NCI-H1092 treated with DMSO at 0.1 percent for 48 hours (cell line): ENCODE data around the gene MAPK12.

Experiments
- DNase-seq: peaks from one replicate; lab custom pipeline; 2025; lab: John Stamatoyannopoulos, UW

The MAPK12 gene

DNA sequence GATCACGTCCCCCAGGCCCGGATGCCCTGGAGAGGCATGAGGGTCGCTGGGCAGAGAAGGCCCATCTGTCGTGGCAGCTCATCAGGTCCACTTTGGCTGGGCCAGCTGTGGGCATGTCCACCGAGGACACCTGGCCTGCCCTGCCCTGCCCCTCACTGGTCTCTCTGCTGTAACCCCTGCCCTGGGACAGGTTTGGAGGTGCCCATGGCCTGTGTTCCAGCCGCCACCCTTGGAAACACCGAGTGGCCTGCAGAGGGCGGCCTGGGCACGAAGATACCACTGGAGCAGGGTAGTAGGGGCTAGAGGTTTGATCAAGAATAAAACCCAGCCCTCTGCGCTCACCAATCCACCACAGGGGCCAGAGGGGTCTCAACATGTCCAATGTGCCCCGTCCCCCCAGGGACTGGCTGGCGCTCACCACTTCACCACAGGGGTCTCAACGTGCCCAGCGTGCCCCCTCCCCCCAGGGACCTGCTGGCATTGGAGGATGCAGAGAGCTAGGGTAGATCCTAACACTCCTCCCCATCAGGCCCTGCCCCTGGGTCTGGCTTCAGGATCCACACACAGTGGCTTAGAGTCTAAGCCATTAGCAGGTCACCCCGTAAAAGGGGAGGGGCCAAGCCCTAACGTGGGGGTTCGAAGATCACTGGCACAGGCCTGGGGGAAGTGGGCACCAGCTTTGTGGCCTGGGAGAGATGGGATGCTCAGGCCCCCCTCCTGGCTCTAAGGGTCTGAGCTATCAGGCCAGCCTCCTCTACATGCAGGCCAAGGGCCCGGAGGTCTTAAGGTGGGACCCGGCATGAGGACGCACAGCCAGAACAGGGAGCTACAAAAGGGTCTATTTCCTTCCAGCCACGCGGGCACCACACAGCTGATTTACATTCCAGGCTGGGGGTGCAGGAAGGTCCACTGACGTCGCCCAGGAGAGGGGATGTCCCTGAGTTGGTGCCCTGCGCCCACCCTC, 9.1 kb downstream of the MAPK12 start:
- DNase-seq, result no peak

DNA sequence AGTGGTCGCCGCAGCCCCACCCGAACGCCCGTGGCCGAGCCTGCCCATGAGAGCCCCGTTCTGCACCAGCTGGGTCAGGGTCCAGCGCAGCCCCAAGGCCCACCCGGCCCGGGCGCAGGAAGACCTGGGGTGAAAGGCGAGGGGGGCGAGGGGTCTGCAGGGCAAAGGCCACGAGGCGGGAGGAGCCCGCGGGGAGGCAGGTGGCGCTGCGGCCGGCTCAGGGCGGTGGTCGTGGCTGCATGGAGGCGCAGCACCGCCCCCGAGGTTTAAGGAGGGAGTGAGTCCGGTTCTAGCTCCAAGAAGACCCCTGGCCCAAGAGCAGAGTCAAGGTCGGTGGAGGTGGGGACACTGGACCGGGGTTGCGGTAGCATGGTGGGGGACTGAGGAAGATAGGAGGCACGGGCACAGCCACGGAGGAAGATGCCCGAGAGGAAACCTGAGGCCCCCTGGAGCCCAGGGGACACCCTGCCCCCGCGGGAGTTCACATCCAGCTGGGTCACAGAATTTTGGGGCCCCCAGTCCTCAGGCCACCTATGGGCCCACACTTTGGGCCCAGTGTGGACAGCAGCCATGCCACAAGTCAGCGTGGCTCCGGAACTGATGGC, 9.9 kb downstream of the MAPK12 start:
- DNase-seq, result no peak

DNA sequence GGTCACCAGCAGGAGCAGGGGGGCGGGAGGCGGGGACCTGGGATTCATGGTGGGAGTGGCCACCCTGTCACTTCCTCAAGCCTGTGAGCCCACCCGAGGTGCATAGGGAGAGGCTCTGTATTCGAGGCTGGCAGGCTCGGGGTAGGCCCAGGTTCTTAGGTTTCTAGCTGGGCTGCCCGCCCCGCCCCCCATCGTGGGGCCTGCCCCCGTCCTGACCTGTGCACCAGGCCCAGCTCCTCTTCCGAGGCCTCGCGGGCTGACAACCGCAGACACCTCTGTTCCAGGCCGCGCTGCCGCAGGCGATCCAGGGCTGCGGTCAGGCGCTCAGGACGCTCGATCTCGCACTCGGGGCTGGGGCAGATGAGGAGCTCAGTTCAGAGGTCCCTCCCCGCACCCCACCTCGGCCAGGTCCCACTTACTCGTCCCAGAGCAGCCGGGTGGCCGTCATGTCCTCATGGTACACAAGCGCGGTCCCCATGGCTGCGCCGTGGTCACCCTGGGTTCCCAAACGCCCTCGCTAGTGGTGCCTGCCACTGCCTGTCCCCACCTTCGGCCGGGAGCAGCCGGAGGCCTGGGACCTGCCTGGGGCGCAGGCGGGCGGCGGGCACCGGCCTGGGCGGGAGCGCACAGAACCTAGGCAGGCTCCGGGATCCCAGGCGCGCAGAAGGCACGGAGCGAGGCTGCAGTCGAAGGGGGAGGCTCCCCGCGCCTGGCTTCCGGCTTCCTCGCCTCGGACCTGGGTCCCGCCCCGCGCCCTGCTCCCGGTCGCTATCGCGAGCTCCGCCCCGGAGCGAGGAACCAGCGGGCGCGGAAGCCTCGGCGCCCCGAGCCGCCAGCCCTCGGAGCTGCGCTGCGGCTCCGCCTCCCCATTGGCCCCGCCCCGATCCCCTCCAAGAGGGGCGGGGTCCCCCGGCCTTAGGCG, 10.7 kb downstream of the MAPK12 start, which contains the start of gene HDAC10:
Gene HDAC10 (minus strand): TSS at position 711 of the 922 bp plus-strand sequence. CDS start 233 bp downstream, at position 478.
- DNase-seq, result peak; percentile 11

DNA sequence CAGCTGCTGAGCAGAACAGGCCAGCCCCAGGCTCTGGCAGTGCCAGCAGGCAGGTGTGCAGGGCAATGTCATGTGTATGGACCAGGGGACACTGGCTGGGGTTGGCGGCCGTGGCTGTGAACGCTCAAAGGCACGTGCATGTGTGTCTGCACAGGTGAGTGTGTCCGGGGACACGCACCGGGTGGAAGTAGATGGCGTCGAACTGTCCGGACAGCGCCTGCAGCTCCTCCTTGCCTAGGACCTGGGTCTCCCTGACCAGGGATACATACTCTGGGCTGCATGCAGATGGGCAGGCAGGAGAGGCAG, 11.3 kb downstream of the MAPK12 start:
- DNase-seq, result no peak

DNA sequence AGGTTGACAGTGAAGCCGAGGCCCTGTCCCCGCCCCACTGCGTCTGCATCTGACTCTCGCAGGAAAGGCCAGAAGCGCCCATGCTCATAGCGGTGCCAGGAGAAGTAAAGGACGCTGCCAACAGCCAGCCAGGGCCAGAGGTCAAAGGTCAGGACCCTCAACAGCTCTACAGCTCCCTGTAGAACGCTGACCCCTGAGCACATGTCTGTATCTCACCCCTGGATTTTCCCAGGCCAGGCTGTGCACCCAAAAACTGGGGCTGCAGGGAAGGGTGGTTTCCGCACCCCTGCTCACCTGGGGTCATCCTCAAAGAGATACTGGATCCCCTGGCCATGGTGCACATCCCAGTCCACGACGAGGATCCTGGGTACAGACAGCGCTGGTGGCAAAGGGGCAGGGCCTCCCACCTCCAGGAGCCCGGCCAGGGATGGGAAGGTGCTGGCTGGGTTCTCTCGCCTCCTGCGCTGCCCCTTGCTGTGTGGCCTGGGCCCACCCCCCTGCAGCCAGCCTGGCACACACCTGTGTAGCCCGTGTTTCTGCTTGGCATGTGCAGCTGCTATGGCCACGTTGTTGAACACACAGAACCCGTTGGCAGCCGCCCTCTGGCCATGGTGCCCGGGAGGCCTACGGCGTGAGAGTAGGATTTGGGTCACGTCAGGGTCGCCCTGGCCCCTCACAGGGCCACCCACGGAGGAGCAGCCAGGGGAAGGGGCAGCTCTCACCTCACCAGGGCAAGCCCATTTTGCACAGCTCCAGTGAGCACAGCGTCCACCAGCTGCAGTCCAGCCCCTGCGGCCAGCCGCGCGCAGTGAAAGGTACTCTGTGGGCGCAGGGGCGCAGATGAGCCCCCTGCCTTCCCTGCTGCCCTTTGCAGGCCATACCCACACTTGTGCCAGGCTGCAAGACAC, 11.9 kb downstream of the MAPK12 start:
- DNase-seq, result no peak

DNA sequence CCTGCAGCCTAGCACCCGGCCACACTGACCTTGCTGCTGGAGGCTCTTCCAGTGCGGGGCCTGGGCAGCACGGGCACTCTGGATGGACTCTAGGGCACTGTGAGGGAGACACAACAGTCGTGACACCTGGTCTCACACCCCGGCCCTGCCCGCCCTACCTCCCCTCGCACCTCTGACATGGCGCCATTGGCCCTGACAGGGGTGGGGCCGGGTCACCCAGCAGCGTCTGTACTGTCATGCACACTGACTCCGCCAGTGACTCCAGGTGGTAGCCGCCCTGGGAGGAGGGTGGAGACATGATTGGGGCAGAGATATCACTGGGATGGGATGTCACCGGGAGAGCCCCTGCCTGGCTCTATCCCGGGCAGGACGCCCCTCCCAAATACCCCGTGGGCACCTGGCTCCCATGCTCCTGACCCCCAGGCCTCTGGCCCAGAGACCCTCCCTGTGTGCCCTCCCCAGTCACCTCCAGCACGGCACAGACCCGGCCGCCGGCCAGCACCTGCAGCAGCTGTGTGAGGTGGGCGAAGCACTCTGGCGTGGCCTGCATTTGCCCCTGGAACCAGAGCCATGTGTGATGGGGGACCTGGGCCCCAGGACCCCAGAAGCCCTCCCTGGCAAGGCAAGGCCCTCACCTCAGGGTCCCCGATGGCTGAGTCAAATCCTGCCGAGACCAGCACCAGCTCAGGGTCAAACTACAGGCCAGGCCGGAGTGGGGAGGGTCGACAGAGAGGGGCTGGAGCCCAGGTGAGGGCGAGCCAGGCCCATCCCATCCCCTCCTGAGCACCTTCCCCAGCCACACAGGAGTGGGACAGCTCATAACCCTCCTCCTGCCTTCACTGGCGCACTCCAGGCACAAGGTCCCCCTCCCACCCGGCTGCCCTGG, 13.0 kb downstream of the MAPK12 start:
- DNase-seq, result no peak

DNA sequence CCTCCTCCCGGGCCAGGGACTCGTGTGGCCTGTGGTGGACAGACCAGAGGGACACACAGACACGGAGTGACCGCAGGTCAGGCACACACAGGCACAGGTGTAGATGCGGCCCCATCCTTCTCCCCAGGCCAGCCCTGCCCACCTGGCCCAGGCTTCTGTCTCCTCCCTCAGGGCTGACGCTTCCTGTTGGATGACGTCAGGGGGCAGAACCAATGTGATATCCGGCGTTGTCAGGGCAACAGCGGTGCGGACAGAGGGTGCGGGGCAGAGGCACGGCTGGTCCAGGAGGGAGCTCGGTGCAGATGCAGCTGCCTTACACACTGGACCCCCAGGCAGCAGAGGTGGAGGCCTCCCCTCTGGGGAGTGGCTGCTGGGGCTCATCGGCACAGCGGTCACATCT, 13.7 kb downstream of the MAPK12 start:
- no peak for DNase-seq

DNA sequence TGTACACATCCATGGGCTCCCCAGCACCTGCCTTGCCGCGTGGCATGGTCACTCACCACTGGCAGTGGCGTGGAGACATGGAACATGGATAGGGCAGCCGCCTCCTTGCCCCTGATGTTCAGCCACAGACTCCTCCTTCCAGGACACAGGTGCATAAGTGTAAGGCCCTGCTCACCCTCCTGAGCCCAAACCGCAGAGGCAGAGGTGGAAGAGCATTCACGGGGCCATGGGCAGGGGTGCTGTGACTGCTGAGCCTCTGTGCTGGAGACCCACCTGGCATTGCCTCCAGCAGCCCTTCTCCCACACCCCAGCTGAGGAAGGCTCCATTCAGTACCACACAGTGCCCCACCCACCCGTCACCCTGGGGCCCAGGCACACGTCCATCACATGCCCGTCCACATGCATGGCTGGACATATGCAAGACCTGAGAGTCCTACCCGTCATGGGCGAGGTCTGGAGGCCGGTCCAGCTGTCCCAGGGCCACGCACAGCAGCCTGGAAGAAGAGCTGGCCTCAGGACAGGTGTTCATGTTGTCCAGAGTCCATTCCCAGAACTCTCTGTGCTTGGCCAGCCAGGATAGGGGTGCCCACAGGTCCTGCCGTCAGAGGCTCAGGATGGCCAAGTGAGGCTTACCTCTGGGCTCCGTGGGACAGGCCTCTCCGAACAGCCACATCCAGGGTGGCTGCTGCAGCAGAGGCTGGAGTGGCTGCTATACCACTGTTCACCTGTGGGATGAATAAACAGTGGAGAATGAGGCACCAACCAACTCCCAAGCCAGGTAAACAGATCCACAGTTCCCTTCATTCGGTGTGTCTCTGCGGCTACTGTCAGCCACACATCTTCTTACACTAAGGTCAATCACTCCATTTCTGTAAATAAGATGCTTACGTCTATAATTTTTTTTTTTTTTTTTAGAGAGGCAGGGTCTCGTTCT, 15.0 kb downstream of the MAPK12 start:
- no peak for DNase-seq

DNA sequence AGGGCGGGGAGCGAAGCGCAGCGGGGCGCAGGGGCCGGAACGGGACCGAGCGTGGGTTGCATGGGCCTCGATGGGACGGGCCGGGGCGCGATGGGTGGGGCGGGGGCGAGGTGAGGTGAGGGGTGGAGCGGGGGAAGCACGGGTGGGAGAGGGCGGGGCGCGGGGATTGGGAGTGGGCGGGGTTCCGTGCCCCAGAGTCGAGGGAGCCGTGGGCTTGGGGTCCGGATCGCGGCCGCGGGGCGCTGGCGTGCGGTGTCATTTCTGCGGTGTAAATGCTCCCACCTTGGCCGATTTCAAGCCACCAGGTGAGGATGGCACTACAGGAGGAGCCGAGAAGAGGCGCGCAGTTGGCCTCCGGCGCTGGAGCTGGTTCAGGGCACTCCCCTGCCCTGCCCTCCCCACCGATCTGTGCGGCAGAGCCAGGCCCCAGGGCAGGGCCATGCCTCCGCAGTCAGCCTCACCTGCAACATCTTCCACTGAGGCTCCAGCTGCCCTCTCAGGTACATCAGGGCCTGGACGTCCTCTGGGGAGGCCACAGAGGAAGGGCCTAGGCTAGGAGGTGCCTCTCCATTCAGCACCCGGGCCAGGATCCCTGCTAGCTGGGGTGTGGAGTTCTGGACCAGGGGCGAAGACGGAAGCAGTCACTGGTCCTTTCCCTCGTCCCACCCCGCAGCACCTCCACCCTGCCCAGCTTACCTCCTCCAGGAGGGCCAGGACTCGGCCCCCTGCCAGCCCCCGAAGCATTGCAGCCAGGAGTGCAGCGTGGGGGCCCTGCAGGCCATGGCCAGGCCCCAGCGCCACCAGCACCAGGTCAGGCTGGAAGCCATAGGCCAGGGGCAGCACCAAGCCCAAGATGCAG, 16.0 kb downstream of the MAPK12 start:
- no peak for DNase-seq

DNA sequence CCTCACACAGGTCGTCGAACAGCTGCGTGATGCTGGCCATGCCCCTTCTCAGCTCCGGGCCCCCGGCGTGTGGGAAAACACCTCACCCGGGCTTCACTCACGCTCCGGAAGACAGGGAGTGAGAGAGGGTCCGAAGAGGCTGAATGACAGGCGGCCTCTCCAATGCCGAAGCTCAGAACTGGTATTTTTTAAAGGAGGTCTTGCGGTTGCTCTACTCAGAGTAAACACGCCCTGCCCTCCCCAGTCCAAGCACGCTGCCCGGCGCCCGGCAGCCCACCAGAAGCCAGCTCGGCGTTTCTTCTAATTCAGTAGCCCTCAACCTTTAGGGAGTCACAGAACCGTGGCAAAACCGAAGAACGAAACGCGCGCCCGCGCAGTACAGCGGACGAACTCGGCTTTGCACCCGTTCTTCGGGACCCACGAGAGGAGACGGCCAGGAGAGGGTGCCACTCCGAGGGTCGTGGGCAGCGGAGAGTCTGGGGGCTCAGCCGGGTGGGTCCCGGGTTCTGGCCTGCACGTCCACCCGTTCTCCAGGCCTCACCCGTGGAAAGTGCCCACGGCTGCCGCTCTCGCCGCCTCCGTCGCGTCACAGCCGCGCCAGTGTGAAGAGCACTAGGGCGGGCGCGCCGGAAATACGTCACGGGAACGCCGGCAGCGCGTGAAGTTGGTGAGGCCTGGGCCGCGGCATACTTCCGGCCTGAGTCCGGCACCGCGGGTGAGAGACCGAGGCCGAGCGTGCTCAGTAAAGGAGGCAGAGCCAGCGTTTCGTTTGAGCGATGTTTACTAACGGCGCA, 16.9 kb downstream of the MAPK12 start, which contains the start of gene TUBGCP6:
Gene TUBGCP6 (minus strand): TSS at position 604 of the 794 bp plus-strand sequence. CDS start 564 bp downstream, at position 40.
- peak; percentile 43 for DNase-seq

DNA sequence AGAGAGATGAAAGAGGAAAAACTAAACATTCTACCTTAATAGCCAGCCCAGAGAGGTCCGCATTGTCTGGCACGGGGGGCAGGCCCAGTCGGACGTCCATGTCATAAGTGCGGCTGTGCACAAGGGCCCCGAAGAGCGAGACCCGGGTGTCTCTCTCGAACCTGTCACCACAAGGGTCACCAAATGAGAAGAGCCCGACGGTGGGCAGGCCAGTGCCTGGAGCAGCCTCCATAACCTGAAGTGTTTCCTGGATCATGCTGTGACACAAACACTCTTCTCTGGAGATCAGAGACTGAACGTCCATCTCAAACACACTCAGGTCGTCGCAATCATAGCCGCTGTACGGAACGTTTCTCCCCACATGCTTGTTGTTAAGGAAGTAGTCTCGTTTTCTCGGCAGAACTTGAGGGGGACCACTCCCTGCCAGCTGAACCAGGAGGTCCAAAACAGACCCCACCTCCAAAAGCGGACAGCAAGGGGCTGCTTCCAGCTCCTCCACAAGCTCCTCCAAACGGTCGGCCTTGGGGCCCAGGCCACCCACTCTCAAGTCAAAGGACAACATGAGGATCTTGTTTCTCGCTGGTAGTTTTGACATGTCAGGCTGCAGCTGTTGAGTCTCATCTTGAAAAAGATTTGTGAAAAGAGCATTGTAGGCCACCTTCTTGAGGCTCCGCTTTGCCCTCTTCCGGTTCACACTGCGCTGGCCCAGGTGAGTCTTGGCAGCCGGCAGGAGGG, 17.6 kb downstream of the MAPK12 start:
- DNase-seq, result no peak

DNA sequence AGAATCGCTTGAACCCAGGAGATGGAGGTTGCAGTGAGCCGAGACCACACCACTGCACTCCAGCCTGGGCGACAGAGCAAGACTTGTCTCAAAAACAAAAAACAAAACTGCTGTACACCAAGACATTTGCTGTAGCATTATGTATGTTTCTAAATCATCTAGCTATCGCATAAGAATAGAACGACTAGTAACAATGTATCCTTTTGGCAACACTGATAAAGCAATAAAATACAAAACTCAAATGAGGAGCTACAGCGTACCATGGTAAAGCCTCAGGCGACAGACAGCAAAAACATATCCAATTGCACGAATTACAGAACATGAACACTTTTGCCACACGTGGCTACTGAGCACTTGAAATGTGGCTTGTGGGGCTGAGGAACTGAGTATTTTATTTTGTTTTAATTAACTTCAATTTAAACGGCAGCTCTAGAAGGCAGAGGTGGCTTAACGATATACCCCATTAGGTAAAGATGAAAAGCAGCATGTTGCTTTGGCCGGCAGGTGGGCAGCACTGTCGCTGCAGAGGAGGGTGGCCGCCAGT, 19.0 kb downstream of the MAPK12 start:
- no peak for DNase-seq

DNA sequence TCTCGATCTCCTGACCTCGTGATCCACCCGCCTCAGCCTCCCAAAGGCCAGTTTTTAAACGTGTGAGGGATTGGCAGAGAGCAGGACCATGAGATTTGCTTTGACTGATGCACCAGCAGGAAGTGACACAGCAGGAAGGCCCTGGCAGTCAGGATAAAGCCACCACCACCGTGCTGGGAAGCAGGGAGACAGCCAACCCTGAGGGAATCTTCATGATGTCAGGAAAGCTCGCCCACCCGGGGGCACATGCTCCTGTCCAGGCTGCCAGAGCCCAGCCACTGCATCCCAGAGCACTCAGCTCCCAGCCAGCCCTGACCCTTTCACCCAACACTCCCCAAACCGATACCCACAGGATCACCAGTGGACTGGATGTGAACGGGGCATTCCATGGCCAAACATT, 22.7 kb downstream of the MAPK12 start:
- DNase-seq, result no peak

DNA sequence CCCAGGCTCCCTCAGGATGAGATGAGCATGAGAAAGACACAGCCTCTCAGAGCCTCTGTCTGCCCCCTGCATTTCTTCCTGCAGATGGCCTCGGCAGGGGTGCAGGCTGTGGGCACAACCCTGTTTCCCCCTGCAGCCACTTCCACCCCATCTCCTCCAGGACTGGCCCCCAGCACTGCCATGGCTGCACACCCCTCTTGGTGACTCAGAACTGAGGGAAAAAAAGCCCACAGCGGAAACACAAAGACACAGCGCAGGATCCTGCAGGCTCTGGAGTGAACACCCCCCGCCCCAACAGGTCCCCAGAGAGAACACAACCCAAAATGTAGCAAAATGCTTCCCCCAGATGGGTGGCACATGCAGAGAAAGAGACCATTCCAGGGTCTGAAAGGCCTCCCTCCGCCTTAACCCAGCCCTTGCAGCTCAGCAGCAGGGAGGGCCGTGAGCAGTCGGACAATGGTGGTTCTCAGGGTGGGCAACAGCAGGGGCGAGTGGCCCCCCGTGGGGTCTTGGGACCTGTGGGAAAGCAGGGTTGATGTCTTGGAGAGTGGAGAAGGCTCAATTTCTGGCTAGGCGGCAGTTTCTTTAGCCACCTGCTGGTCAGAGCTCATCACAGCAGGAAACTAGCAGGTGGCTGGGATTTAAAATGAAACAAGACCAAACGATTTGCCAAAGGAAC, 24.6 kb downstream of the MAPK12 start:
- DNase-seq, result no peak

DNA sequence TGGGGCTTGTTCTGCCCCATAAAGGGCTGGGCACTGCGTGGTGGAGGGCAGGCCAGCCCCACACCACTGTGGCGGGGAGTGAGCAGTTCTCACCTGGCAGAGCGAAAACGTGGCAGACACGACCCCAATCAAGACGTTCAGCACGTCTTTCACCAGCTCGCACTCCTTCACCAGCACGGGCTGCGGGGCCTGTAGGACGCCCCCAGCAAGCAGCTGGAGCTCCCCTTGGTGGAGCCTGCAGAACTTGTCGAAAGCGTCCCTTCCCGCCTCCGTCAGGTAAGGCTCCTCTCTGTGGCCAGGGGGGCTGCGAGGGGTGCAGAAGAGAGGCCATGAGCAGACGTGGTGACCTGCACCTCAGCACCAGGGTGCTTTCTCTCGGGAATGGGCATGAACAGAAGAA, 28.3 kb downstream of the MAPK12 start:
- DNase-seq, result no peak
